Fibroblast of skin of abdomen (primary cell): ENCODE data around the gene C3orf49. TPM values are rescaled to one million over a fixed set of nuclear protein-coding genes. Genes with fewer than 3 reads are reported as not detected.
A peak's percentile ranks its signal among the peaks of the same experiment; 100 is the strongest.

Experiments
- DNase-seq: peaks from one replicate; pipeline ENCODE4 v3.0.0-alpha.2; 2013
- polyA plus RNA-seq, 2 experiments: library from polyadenylated mRNA; unstranded; fragments of 120-200 nt; gene quantifications; one replicate each; pipeline ENCODE4 v1.2.1, GENCODE V29; 2013; ENCODE audit not compliant: insufficient read length in 2 of 2

Gene C3orf49, protein sequence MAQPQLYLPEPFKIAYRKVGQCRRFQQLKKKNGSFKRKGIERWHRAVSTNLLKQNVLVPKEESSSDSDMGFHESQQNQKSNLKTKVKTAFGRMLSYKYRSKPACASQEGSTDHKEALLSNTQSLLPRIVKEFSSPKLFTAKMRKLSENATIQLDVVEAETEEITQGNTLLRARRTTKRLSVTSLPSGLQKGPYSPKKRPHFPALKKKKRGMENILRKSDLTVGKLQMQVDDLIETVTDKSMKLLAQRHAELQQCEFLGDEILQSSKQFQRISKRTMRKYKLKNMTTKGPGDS
- 0.10 TPM for polyA plus RNA-seq (2013, experiment 1 of 2; ENCODE audit: insufficient read length)
- not detected for polyA plus RNA-seq (2013, experiment 2 of 2; ENCODE audit: insufficient read length)

DNA sequence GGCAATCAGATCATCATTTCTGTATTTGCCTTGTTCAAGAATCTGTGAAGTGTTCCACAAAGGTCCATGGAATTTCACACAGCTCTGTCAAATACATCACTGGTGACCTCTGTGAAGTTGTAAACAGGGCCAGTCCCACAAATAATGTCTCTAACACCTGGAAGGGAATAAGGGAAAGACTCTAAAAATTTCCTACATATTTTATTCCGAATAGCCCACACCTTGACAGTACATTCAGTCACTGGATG is at the start of gene C3orf49:
TSS of gene C3orf49 (plus strand) at position 149 of the 248 bp plus-strand sequence. CDS start 173 bp downstream, outside the sequence.
- DNase-seq: no peak

DNA sequence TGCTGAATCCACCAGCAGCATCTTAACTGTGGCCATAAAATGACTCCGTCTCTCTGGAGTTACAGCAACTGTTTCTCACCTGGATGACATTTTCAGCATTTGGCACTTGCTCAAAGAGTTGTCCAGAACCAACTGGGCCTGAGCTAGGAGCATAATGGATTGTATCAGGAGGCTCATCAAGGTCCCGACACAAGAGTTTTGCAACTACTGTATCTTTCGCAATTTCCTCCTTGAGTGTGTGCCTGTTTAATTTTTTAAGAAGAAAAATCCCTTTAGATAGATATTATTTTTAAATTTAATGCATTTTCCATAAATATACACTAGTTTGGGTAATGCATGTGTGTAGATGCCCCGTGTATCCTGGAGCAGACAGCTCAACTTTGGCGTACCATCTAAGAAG is 44.3 kb upstream of the C3orf49 start:
- DNase-seq: no peak

DNA sequence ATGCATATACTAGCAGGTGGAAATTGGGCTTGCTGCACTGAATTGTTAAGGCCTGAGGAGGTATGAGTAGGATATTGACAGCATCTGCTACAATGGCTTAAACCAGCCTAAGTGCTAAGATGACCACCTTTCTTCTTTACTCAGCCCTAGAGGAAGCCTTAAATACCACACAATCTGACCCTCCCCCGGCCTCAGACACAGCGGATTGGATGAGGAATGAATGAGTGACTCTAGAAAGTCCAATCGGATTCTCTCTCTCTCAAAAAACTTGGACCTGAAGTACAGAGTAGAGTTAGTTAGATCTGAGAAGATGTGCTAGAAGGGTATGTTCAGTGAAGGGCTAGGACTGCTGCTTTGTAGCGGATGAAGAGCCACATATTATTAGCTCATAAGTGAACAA is 39.9 kb upstream of the C3orf49 start:
- no peak for DNase-seq

GRCh38 chr3:63791974-63792373 is 27.1 kb upstream of the C3orf49 start:
- peak; percentile 60 for DNase-seq

GRCh38 chr3:63795438-63795837 is 23.7 kb upstream of the C3orf49 start:
- DNase-seq: no peak

DNA sequence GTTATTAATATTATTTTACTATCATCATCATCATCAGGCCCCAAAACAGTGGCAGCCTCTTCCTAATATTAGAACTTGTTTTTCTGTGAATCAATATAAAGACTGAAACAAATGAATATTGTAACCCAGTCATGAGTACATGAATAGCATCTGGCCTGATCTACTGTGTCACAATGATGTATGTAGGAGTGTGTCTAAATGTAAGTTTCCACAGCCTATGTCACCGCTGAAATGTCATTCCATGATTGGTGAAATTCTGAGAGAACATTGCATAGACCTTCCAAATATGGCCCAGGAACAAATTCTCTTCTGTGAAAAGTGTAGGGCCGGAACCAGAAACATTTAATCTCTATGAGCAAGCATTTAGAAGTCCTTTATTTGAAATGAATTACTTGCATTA is 20.6 kb upstream of the C3orf49 start:
- DNase-seq: no peak

- no peak for DNase-seq
Measured at GRCh38 chr3:63798949-63799348, 20.1 kb upstream of the C3orf49 start.

GRCh38 chr3:63800097-63800496 is 19.0 kb upstream of the C3orf49 start:
- DNase-seq: no peak

DNA sequence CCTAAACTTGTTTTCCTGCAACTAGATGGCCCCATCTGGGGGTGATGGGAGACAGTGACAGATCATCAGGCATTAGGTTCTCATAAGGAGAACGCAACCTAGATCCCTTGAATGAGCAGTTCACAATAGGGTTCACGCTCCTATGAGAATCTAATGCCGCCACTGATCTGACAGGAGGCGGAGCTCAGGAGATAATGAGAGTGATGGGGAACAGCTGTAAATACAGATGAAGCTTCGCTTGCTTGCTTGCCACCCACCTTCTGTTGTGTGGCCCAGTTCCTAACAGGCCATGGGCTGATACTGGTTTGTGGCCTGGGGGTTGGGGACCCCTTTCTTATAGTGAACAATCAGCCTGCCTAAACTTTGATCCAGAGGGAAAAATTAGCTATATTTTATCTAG is 15.2 kb upstream of the C3orf49 start:
- DNase-seq: no peak

DNA sequence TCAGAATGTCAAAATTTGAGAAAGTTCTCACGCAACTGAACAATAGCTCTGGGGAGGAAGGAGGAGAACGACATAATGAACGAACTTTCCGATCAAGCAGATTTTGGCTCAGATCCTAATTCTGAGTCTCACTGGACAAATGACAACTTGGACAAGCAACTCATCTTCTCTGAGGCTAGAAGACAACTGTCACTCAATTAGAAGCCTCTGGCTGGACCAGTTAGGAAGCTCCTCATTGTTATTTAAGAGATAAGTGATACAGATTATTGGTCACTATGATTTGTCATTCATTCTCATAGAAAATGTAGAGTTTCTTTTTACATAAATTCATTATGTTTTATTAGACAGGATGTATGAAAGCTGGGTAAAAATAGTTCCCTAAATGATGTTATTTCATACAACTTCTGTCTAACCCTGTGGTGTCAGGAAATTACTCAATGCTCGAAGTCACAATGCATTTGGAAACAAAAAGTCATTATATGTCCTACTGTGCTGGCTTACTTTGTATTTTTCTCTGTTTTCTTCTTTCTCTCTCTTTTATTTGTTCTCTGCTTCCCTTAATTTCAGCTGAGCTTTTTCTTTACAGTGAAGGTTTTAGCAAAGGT is 11.0 kb upstream of the C3orf49 start:
- no peak for DNase-seq

GRCh38 chr3:63808633-63809032 is 10.5 kb upstream of the C3orf49 start:
- no peak for DNase-seq

- DNase-seq: peak; percentile 24
Measured at GRCh38 chr3:63809607-63810006, 9.5 kb upstream of the C3orf49 start.

DNA sequence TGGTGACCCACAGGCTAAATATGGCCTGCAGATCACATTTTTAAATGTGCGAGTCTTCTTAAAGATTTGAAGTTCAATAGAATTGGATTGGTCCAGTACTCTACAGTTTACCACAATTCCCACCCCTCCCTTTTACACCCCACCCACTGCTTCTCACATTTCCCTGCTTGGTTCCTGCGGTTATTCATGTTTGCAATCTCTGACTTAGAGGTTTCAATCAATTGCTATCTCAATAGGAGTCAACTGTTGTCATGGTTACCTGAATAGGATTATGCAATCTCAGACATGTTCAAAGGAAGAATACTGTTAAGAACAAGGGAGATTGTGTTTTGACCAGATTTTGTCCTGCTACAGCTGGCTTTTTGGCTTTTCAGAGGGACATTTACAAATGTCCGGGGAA is 4.9 kb upstream of the C3orf49 start:
- peak; percentile 17 for DNase-seq

DNA sequence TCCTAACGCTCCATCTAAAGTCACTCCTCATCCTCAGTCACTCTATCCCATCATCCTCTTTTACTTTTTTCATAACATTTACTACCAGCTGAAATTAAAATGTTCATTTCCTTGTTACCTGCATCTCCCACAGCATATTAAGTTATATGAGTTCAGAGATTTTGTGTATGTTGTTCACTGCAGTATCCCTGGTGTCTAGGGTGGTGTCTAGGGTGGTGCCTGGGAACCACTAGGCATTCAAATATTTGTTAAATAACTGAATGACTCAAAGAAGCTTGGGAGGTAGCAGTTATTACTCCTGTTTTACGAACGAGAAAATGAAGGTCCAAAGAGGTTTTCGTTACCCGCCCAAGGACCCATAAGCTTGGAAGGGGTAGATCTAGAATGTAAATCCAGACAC is 1.9 kb upstream of the C3orf49 start:
- no peak for DNase-seq

GRCh38 chr3:63818282-63819150 is 583 bp upstream of the C3orf49 start:
- DNase-seq: peak; percentile 57

DNA sequence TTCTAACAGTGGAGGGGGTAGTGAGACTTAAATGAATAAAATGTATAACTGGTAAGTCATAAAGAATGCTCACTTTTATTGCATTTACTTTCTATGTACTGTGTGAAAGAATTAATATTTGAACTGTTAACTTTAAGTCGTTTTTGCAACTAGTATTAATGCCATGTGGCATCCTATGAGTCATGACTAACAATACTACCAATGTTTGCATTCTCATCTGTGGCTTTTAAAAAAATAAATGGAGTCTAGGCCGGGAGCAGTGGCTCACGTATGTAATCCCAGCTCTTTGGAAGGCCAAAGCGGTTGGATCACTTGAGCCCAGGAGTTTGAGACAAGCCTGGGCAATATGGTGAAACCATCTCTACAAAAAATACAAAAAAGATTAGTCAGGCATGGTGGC is 5.2 kb downstream of the C3orf49 start:
- peak; percentile 70 for DNase-seq

GRCh38 chr3:63830526-63830925 is 11.4 kb downstream of the C3orf49 start:
- no peak for DNase-seq

GRCh38 chr3:63832395-63832794 is 13.3 kb downstream of the C3orf49 start:
- no peak for DNase-seq

DNA sequence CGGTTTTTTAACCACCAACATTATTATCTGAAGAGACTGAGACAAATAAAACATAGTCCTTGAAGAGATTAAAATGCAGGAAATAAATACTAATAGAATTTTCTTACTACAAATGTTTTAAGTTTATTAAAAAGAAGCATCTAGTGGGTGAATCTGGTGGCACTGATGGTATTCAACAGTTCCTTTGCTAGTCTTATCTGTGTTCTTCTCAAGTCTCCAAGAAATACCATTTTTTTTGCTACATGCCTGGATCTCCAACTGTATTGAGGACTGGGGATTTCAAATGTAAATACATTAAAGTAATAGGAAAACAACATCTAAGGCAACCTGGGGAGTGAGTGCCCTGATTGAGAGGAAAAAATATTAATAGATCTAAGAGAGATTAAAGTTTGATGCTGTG is 22.6 kb downstream of the C3orf49 start:
- DNase-seq: no peak

- DNase-seq: no peak
Measured at GRCh38 chr3:63842127-63842526, 23.0 kb downstream of the C3orf49 start.

- no peak for DNase-seq
Measured at GRCh38 chr3:63845215-63845614, 26.1 kb downstream of the C3orf49 start.

DNA sequence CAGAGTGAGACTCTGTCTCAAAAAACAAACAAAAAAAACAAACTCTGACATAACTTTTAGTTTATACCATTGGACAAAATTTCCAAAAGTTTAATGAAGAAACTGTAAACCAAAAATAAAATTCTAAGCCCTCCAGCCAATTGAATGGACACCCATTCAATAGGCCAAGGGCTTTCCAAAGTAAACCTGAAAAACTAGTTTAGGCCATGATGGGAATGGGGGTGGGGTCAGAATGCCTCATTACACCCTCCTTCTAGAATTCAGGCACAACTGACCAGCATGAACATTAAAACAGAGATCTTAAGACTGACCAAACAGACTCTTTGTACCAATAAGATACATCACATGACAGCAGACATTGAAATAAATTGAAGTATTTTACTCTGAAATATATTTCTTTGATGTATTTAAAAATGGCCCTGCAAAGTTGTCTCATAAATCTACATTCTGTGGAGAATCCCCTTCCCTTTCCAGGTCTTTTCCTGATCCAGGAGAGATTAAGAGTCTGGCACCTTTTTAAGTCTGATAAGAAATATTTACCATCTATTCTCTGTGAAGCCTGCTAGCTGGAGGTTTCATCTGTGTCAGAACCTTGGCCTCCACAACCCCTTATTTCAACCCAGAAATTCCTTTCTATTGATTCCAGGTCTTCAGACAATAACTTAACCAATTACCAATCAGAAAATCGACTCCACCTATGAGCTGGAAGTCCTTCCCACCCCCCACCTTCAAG is 28.8 kb downstream of the C3orf49 start:
- DNase-seq: no peak

GRCh38 chr3:63849175-63849574 is 30.1 kb downstream of the C3orf49 start:
- DNase-seq: no peak
